ENCODE data around the gene NOLC1.
"Not testable (repeated sequence)": the region's sequence is repeated elsewhere in the genome, so short reads cannot be mapped to it uniquely, and the experiment has no call there.

NOLC1 gene

GRCh38 chr10:102154466-102155116, 2.4 kb downstream of the NOLC1 start:
- no peak for DNase-seq (ENCODE audit: low read depth)

- no peak for DNase-seq (ENCODE audit: low read depth)
Measured at GRCh38 chr10:102157224-102157623, 5.0 kb downstream of the NOLC1 start.

GRCh38 chr10:102159051-102159597, 6.9 kb downstream of the NOLC1 start:
- DNase-seq (ENCODE audit: low read depth): no peak

GRCh38 chr10:102159831-102160230, 7.6 kb downstream of the NOLC1 start:
- no peak for DNase-seq (ENCODE audit: low read depth)

- DNase-seq (ENCODE audit: low read depth): no peak
Measured at GRCh38 chr10:102163342-102163989, 11.3 kb downstream of the NOLC1 start.

GRCh38 chr10:102167861-102168260, 15.7 kb downstream of the NOLC1 start:
- no peak for DNase-seq (ENCODE audit: low read depth)

GRCh38 chr10:102170602-102171001, 18.4 kb downstream of the NOLC1 start:
- DNase-seq (ENCODE audit: low read depth): no peak

GRCh38 chr10:102172288-102172687, 20.1 kb downstream of the NOLC1 start:
- DNase-seq (ENCODE audit: low read depth): no peak

GRCh38 chr10:102175415-102175814, 23.2 kb downstream of the NOLC1 start:
- no peak for DNase-seq (ENCODE audit: low read depth)

GRCh38 chr10:102184606-102185005, 32.4 kb downstream of the NOLC1 start:
- DNase-seq (ENCODE audit: low read depth): no peak

DNA sequence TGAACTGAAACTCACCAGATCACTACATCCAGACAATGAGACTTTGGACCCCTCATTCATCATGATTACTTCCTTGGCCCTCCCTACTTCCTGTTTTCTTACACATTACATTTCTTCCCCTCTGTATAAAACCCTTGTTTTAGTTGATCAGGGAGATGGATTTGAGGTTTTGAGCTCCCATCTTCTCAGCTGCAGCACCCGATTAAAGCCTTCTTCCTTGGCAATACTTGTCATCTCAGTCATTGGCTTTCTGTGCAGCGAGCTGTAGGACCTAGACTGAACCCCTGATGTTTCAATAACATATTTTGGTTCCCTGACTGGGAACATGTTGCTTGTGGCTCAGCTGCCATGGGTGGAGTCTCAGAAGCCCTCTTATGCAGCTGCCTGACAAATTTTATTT, 33.1 kb downstream of the NOLC1 start:
- no peak for DNase-seq (ENCODE audit: low read depth)

DNA sequence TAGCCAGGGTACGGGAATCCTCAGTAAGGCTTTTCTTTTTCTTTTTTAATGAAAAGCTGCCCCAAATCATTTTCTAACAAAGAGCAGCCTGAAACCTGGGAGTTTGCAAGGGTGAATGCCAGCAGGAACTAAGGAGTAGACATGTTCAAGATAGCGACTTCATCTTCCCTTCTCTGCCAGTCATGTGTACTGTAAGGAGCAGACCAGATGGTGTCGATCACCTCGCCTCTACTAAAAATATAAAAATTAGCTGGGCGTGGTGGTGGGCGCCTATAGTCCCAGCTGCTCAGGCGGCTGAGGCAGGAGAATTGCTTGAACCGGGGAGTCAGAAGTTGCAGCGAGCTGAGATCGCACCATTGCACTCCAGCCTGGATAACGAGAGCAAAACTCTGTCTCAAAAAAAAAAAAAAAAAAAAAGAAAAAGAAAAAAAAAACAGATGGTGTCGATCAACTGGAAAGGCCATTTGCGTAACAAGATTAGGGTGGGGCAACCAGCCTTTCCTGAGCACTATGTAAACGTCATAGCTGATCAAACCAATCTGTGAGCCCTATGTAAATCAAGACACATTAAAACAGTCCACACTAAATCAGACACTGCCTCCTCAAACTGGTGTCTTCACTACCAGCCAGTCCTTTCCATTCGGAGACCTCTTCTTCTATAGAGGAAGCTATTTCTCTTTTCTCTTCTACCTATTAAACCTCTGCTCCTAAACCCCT, 33.8 kb downstream of the NOLC1 start:
- no peak for DNase-seq (ENCODE audit: low read depth)

DNA sequence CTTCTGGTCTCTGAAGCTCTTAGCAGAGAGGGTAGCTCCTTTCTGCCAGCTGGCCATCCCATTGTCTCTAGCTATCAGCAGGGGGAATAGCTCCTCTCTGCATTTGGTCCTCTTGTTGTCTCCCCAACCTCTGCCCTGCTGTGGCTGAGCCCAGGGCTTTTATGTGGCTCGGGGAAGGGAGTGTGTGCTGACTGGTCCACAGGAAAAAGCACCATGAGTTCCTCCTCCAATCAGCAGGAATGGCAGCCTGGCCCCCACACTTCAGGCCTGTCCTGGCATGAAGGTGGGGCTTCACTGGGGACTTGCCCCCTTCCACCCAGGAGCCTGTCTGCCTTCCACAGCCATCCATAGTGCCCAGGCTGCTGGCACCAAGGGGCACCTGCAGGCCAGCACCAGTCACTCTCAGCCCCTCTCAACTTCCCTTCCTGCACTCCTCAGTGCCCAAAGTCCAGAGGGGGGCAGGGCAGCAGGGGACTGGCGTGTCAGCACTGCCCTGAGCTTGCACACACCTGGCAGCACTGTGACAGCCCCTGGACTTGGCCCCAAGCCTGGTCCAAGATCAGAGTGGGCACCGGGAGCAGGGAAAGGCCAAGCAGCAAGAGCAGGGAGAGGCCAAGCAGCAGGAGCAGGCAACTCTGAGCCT, 36.2 kb downstream of the NOLC1 start:
- DNase-seq (ENCODE audit: low read depth): no peak

- not testable (repeated sequence) for DNase-seq (ENCODE audit: low read depth)
Measured at GRCh38 chr10:102188941-102189898, 37.0 kb downstream of the NOLC1 start.

DNA sequence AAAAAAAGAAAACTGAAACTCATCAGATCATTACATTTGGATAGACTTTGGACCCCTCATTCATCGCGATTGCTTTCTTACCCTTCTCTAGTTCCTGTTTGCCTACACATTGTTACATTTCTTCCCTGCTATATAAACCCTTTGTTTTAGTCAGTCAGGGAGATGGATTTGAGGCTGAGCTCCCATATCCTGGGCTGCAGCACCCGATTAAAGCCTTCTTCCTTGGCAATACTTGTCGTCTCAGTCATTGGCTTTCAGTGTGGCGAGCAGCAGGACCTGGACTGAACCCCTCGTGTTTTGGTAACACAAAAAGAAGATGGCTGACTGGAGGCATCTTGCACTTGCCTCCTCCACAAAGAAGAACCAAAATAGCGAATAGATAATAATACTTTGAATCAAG, 39.8 kb downstream of the NOLC1 start:
- DNase-seq (ENCODE audit: low read depth): no peak

GRCh38 chr10:102195296-102195870, 43.2 kb downstream of the NOLC1 start:
- DNase-seq (ENCODE audit: low read depth): no peak

DNA sequence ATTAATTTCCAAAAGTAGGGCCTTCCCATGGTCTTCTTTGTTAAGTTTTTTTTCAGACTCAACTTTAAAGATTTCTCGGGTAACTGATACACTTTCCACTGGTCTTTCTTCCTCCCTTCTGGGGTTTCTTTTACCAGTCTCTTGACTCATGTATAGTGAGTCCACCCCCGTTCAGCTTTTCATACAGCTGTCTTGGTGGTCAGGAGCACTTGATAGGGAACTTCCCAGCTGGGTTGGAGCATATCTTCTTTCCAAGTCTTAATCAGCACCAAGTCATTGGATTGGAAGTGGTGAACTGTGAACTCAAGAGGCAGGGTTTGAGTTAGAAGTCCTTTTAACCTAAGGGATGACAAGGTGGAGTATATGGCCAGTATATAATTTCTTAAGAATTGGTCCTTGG, 44.7 kb downstream of the NOLC1 start:
- DNase-seq (ENCODE audit: low read depth): no peak

DNA sequence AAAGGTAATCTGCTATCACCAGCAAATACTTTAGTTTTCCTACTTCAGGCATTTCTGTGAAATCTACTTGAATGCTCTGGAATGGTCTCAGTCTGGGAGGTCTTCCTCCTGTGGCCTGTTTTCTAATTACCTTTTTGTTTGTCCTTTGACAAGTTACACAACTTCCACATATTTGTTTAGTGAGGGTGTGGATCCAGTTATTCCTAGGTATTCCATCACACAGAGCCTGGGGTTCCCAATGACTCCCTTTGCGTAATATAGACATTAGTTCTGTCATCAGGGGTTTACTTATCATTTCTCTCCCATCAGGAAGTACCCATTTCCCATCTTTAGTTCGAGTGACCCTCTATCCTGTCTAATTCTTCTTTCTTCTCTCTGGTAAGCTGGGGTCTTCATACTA, 45.8 kb downstream of the NOLC1 start:
- DNase-seq (ENCODE audit: low read depth): no peak

DNA sequence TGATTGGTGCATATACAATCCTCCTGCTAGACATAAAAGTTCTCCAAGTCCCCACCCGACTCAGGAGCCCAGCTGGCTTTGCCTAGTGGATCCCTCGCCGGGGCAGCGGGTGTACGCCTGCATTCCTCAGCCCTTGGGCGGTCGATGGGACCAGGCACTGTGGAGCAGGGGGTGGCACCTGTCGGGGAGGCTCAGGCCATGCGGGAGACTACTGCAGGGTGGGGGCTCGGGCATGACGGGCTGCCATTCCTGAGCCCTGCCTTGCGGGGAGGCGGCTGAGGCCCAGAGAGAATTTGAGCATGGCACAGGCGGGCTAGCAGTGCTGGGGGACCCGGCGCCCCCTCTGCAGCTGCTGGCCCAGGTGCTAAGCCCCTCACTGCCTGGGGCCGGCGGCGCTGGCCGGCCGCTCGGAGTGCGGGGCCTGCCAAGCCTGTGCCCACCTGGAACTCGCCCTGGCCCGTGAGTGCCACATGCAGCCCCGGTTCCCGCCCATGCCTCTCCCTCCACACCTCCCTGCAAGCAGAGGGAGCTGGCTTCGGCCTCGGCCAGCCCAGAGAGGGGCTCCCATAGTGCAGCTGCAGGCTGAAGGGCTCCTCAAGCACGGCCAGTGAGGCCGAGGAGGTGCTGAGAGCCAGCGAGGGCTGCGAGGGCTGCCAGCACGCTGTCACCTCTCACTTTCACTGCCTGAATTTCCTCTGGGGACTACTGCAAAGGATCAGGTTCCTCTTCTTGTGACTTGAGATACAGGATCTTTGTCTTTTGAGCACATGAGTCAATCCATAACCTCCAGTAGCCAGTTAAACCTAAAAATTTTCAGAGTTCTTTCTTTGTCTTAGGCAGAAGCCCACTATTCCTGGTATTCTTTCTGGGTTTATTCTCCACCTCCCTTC, 48.8 kb downstream of the NOLC1 start:
- DNase-seq (ENCODE audit: low read depth): no peak

GRCh38 chr10:102202386-102202785, 50.2 kb downstream of the NOLC1 start:
- DNase-seq (ENCODE audit: low read depth): no peak

Measured in stimulated activated CD8-positive, alpha-beta memory T cell treated with anti-CD3 and anti-CD28 coated beads, Interleukin-12 subunit alpha, Interleukin-12 subunit beta, amount 100 ng/mL, for 4 hours (primary cell).